WERI-Rb-1 (cell line): ENCODE measurements around the gene HOXB6.

ENCODE experiments used
- DNase-seq: peaks from one replicate; pipeline ENCODE4 v3.0.0-alpha.2; 2020
- H3K27ac ChIP-seq: fragments of 250-450 bp; sonication (Bioruptor Pico); 2 replicates; pipeline ENCODE4 v1.5.1; 2020; ENCODE audit warnings: mild to moderate bottlenecking, moderate library complexity
- H3K27me3 ChIP-seq: fragments of 250-450 bp; sonication (Bioruptor Pico); 2 replicates; pipeline ENCODE4 v1.5.1; 2021; ENCODE audit warnings: mild to moderate bottlenecking, low read depth, moderate library complexity; ENCODE audit not compliant: insufficient read depth, severe bottlenecking
- H3K36me3 ChIP-seq: fragments of 250-450 bp; sonication (Bioruptor Pico); 2 replicates; pipeline ENCODE4 v1.5.1; 2020; ENCODE audit warnings: mild to moderate bottlenecking, moderate library complexity
- H3K4me3 ChIP-seq: 2 replicates; pipeline ENCODE4 v1.5.1; 2011; ENCODE audit warnings: low read depth, mild to moderate bottlenecking, control low read depth, low read length
- H3K9me3 ChIP-seq: fragments of 250-450 bp; sonication (Bioruptor Pico); 2 replicates; pipeline ENCODE4 v1.5.1; 2021; ENCODE audit warnings: mild to moderate bottlenecking, moderate library complexity; ENCODE audit not compliant: severe bottlenecking
- TF ChIP-seq, protein P1 (sequence below): IDR thresholded peaks from 2 replicates; pipeline ENCODE4 v1.5.1; 2011; ENCODE audit warnings: low read depth, mild to moderate bottlenecking, control low read depth, inconsistent platforms, low read length

Gene HOXB6

DNA sequence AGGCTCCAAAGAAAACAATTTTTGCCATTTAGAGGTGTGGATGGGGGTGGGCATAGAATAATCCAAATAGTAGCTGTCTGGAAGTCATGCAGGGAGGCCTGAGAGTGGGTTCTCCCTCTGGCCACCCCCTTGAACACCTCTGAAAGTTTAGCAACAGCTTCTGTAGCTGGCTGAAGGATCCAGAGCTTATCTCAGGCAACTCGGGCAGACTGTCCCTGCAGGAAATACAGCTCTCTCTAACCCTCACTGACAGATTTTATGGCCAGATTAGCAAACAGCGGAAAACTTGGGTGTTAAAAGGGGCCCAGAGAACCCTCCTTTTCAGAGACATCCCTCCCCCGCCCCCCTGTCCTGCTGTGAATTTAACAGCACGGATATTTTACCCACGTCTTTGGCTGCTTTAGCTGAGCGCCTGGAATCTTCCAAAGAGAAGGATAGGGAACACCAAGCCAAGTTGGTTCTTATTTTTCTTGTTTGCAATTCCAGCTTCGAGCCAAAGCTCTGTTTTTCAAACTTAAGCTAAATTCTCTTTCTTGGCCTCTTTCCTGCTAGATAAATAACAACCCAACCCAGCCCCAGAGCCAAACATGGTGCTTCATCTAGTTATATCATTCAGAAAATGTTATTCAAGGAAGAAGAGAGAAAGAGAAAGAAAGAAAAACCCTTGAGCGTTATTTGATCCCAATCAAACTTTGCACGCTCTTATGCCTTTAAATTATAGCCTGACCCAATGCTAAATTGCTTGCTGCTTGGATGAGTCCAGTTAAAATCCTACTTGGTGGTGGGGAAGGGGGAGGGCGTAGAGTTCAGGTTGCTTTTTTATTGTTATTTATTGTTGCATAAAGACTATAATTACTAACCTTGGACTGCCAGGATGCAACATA is 57.6 kb downstream of the HOXB6 start:
- TF ChIP-seq, protein P1, sequence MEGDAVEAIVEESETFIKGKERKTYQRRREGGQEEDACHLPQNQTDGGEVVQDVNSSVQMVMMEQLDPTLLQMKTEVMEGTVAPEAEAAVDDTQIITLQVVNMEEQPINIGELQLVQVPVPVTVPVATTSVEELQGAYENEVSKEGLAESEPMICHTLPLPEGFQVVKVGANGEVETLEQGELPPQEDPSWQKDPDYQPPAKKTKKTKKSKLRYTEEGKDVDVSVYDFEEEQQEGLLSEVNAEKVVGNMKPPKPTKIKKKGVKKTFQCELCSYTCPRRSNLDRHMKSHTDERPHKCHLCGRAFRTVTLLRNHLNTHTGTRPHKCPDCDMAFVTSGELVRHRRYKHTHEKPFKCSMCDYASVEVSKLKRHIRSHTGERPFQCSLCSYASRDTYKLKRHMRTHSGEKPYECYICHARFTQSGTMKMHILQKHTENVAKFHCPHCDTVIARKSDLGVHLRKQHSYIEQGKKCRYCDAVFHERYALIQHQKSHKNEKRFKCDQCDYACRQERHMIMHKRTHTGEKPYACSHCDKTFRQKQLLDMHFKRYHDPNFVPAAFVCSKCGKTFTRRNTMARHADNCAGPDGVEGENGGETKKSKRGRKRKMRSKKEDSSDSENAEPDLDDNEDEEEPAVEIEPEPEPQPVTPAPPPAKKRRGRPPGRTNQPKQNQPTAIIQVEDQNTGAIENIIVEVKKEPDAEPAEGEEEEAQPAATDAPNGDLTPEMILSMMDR, result no peak
- Histone ChIP-seq H3K27me3 (peaks cover 92% of the 10 kb centered on the region), H3K4me3 (no peak overlapping the region), H3K27ac (no peak overlapping the region), H3K9me3 (peaks cover 14% of the 10 kb centered on the region), H3K36me3 (no peaks in the 10 kb centered on the region; the same call in 1 of the 2 replicates)
- DNase-seq, result peak; percentile 46

DNA sequence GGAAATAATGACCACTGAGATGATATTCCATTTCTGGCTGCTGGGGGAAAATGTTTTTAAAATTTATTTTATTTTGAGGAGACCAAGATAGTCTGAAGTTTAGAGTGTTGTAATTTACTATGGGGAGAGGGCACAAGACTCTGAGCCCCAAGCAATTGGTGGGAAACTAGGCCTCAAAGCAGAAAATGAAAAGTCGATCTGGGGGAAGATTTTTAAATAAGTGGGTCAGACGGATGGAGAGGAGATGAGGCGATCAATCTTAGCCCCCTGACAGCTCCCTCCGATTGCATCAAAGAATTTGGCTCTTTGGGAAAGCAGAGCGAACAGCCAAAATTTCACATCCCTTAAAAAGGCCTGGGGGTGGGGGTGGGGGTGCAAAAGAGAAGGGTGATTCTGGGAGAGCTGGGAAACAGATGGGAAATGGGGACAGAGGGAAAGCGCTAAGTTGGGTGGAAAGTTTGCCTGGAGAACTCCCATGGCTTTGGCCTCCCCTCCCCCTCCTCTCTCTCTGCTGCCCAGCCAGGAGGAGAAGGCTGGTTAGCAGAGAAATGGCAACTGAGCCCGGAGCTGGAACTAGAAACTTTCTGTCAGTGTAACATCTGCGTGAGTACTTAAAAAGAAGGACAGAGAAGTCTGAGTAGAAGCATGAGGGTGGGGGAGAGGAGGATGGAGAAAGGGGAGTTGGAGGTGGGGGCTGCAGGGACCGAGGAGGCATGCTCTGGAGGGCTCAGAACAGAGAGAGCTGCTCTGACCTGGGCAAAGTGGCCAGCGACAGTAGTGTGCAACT is 58.5 kb downstream of the HOXB6 start:
- H3K4me3 ChIP-seq, result no peak overlapping the region
- H3K36me3 ChIP-seq, result no peaks in the 10 kb centered on the region; the same call in 1 of the 2 replicates
- peaks cover 14% of the 10 kb centered on the region for H3K9me3 ChIP-seq
- TF ChIP-seq, protein P1, result no peak
- H3K27ac ChIP-seq, result no peak overlapping the region
- peaks cover 92% of the 10 kb centered on the region for H3K27me3 ChIP-seq
- no peak for DNase-seq
